H1 (cell line): ENCODE measurements around the gene TMEM39B. TPM values are rescaled to one million over a fixed set of nuclear protein-coding genes. Genes with fewer than 3 reads are reported as not detected.

Source experiments
- CTCF ChIA-PET: fragments of 300-600 bp; sonication (Branson Sonifier 250); formaldehyde crosslinking; loops from one replicate; lab custom pipeline; 2021; ENCODE audit not compliant: partially characterized antibody; lab: Charles Lee
- POLR2A ChIA-PET: fragments of 300-600 bp; sonication (Branson Sonifier 250); formaldehyde crosslinking; loops from one replicate; lab custom pipeline; 2021; ENCODE audit warnings: inconsistent platforms; ENCODE audit not compliant: partially characterized antibody; lab: Charles Lee
- DNase-seq, 2 experiments: peaks; one replicate each; pipeline versions ENCODE4 v3.0.0 to v3.0.0-alpha.2; 2010 to 2022; ENCODE audit warnings: low spot score in 2 of 2, low read depth in 1 of 2, mixed read lengths in 1 of 2
- FAIRE-seq: peaks from 2 replicates; lab custom pipeline; 2011; peaks lifted over from hg19 to GRCh38; lab: Jason Lieb, UNC
- H2AFZ ChIP-seq: 2 replicates; pipeline ENCODE4 v1.8.1; 2012; ENCODE audit warnings: low read length, inconsistent platforms
- H2AK5ac ChIP-seq: 2 replicates; pipeline ENCODE4 v1.6.1; 2013; ENCODE audit warnings: low read depth, low read length
- H2BK120ac ChIP-seq: replicated peaks from 2 replicates; pipeline ENCODE3; 2013; ENCODE audit warnings: low read depth, low read length, inconsistent platforms
- H2BK12ac ChIP-seq: 2 replicates; pipeline ENCODE4 v1.6.1; 2013; ENCODE audit warnings: low read depth, low read length
- H2BK15ac ChIP-seq: 2 replicates; pipeline ENCODE4 v1.6.1; 2013; ENCODE audit warnings: low read length
- H2BK20ac ChIP-seq: 2 replicates; pipeline ENCODE4 v1.6.1; 2013; ENCODE audit warnings: low read length
- H2BK5ac ChIP-seq: 2 replicates; pipeline ENCODE4 v1.6.1; 2013; ENCODE audit warnings: low read depth, low read length
- H3K14ac ChIP-seq: 2 replicates; pipeline ENCODE4 v1.6.1; 2013; ENCODE audit warnings: inconsistent platforms; ENCODE audit not compliant: insufficient read length
- H3K18ac ChIP-seq: 2 replicates; pipeline ENCODE4 v1.6.1; 2013; ENCODE audit warnings: low read length; ENCODE audit errors: extremely low read depth
- H3K23ac ChIP-seq: 2 replicates; pipeline ENCODE4 v1.6.1; 2013; ENCODE audit warnings: inconsistent platforms; ENCODE audit not compliant: insufficient read length
- H3K23me2 ChIP-seq: 2 replicates; pipeline ENCODE4 v1.6.1; 2013; ENCODE audit warnings: low read depth, low read length
- H3K27ac ChIP-seq: 2 replicates; pipeline ENCODE4 v1.6.1; 2011; ENCODE audit warnings: low read depth, low read length, inconsistent platforms
- H3K27me3 ChIP-seq, 4 experiments: replicated peaks in 1 of 4; 1 replicate in 1 of 4; 2 replicates in 3 of 4; pipeline versions ENCODE4 v1.6.1 to v1.8.1; 2011 to 2013; ENCODE audit warnings: low read length in 3 of 4, mild to moderate bottlenecking in 3 of 4, inconsistent platforms in 2 of 4, mixed read lengths in 2 of 4, moderate library complexity in 1 of 4; ENCODE audit not compliant: control insufficient read depth in 3 of 4, insufficient read depth in 3 of 4; ENCODE audit errors: extremely low read depth in 1 of 4
- H3K36me3 ChIP-seq, 4 experiments: 2 replicates each; pipeline versions ENCODE4 v1.6.1 to v1.8.1; 2011 to 2013; ENCODE audit warnings: mild to moderate bottlenecking in 4 of 4, low read length in 3 of 4, moderate library complexity in 2 of 4, control low read depth in 1 of 4, inconsistent platforms in 1 of 4; ENCODE audit not compliant: insufficient read depth in 4 of 4, control insufficient read depth in 2 of 4
- H3K4ac ChIP-seq: replicated peaks from 2 replicates; pipeline ENCODE3; 2013; ENCODE audit warnings: low read length, low read depth, mixed read lengths, inconsistent platforms; ENCODE audit not compliant: insufficient read length
- H3K4me1 ChIP-seq, 4 experiments: replicated peaks in 1 of 4; 1 replicate in 1 of 4; 2 replicates in 3 of 4; pipeline versions ENCODE4 v1.6.1 to v1.8.1; 2011 to 2013; ENCODE audit warnings: low read length in 3 of 4, inconsistent platforms in 2 of 4, mixed read lengths in 1 of 4; ENCODE audit not compliant: insufficient read depth in 4 of 4, control insufficient read depth in 3 of 4
- H3K4me2 ChIP-seq, 2 experiments: 2 replicates each; pipeline versions ENCODE4 v1.6.1 to v1.8.1; 2011 to 2013; ENCODE audit warnings: low read depth in 2 of 2, low read length in 2 of 2, control low read depth in 1 of 2, inconsistent platforms in 1 of 2, mild to moderate bottlenecking in 1 of 2; ENCODE audit not compliant: insufficient read depth in 1 of 2
- H3K4me3 ChIP-seq, 4 experiments: fragments of 200-600, 300-600 bp in 1 of 4; sonication (generic), shearing (Covaris generic), sonication (Bioruptor Twin) in 1 of 4; 2 replicates each; pipeline versions ENCODE4 v1.5.1 to v1.8.1; 2011 to 2016; ENCODE audit warnings: low read length in 4 of 4, low read depth in 3 of 4, control low read depth in 2 of 4, inconsistent platforms in 2 of 4, mild to moderate bottlenecking in 2 of 4, mixed read lengths in 1 of 4, moderate library complexity in 1 of 4; ENCODE audit not compliant: insufficient read depth in 2 of 4; ENCODE audit errors: extremely low read depth in 1 of 4
- H3K56ac ChIP-seq: replicated peaks from 2 replicates; pipeline ENCODE3; 2013; ENCODE audit warnings: low read depth, mild to moderate bottlenecking, mixed read lengths, low read length, inconsistent platforms; ENCODE audit not compliant: insufficient read length
- H3K79me1 ChIP-seq: 2 replicates; pipeline ENCODE4 v1.6.1; 2013; ENCODE audit warnings: low read depth, low read length, control low read depth
- H3K79me2 ChIP-seq, 2 experiments: 2 replicates each; pipeline versions ENCODE4 v1.6.1 to v1.8.1; 2012 to 2013; ENCODE audit warnings: low read length in 2 of 2, mild to moderate bottlenecking in 2 of 2, inconsistent platforms in 1 of 2; ENCODE audit not compliant: insufficient read depth in 2 of 2, control insufficient read depth in 1 of 2
- H3K9ac ChIP-seq, 4 experiments: replicated peaks in 1 of 4; 1 replicate in 1 of 4; 2 replicates in 3 of 4; pipeline versions ENCODE4 v1.6.1 to v1.8.1; 2011 to 2013; ENCODE audit warnings: low read depth in 3 of 4, low read length in 3 of 4, control low read depth in 2 of 4, mild to moderate bottlenecking in 2 of 4, moderate library complexity in 2 of 4, inconsistent platforms in 1 of 4; ENCODE audit errors: extremely low read depth in 1 of 4
- H3K9me3 ChIP-seq, 2 experiments: 2 replicates each; pipeline versions ENCODE4 v1.6.1 to v1.8.1; 2012 to 2013; ENCODE audit warnings: mild to moderate bottlenecking in 2 of 2, moderate library complexity in 2 of 2, control low read depth in 1 of 2, inconsistent platforms in 1 of 2, low read depth in 1 of 2, low read length in 1 of 2, mixed read lengths in 1 of 2; ENCODE audit not compliant: insufficient read depth in 2 of 2
- H4K20me1 ChIP-seq, 2 experiments: replicated peaks in 1 of 2; 2 replicates each; pipeline versions ENCODE3 to v1.8.1; 2011 to 2013; ENCODE audit warnings: inconsistent platforms in 2 of 2, low read length in 2 of 2, mild to moderate bottlenecking in 1 of 2; ENCODE audit not compliant: insufficient read depth in 2 of 2, control insufficient read depth in 1 of 2
- H4K5ac ChIP-seq: 2 replicates; pipeline ENCODE4 v1.6.1; 2013; ENCODE audit warnings: low read length, low read depth, mixed read lengths, inconsistent platforms; ENCODE audit not compliant: insufficient read length
- H4K8ac ChIP-seq: 2 replicates; pipeline ENCODE4 v1.8.0; 2013; ENCODE audit warnings: mild to moderate bottlenecking, moderate library complexity, low read length, inconsistent platforms; ENCODE audit not compliant: insufficient read depth; ENCODE audit errors: extremely low read depth
- H4K91ac ChIP-seq: replicated peaks from 2 replicates; pipeline ENCODE3; 2013; ENCODE audit warnings: low read length, mixed read lengths, inconsistent platforms; ENCODE audit not compliant: insufficient read length
- ATF3 ChIP-seq: IDR thresholded peaks from 2 replicates; pipeline ENCODE4 v1.6.1; 2011; ENCODE audit warnings: low read depth, mild to moderate bottlenecking, low read length; ENCODE audit not compliant: insufficient read depth
- CBX8 ChIP-seq: fragments of 300-800, 300-1000 bp; sonication (generic); IDR thresholded peaks from 2 replicates; pipeline ENCODE4 v1.7.1; 2016; ENCODE audit warnings: low read depth, low read length, borderline replicate concordance
- GABPA ChIP-seq: IDR thresholded peaks from 2 replicates; pipeline ENCODE4 v1.6.1; 2011; ENCODE audit warnings: mild to moderate bottlenecking, low read length, moderate library complexity, borderline replicate concordance; ENCODE audit not compliant: insufficient read depth
- MAX ChIP-seq: IDR thresholded peaks from 2 replicates; pipeline ENCODE4 v1.6.1; 2012; ENCODE audit warnings: inconsistent platforms
- RAD21 ChIP-seq, 2 experiments: IDR thresholded peaks in 1 of 2; conservative IDR thresholded peaks in 1 of 2; 2 replicates each; pipeline ENCODE4 v1.6.1; 2011; ENCODE audit warnings: low read depth in 2 of 2, low read length in 2 of 2, improper control_type of control experiment in 1 of 2, inconsistent platforms in 1 of 2, mild to moderate bottlenecking in 1 of 2, moderate library complexity in 1 of 2
- SIN3A ChIP-seq, 2 experiments: IDR thresholded peaks in 1 of 2; conservative IDR thresholded peaks in 1 of 2; 2 replicates each; pipeline ENCODE4 v1.6.1; 2011 to 2012; ENCODE audit warnings: low read length in 2 of 2, improper control_type of control experiment in 1 of 2, low read depth in 1 of 2, mild to moderate bottlenecking in 1 of 2
- SRF ChIP-seq: IDR thresholded peaks from 2 replicates; pipeline ENCODE4 v1.6.1; 2011; ENCODE audit warnings: mild to moderate bottlenecking, low read depth, low read length, moderate library complexity
- ZNF274 ChIP-seq: IDR thresholded peaks from 2 replicates; pipeline ENCODE4 v1.7.0; 2012; ENCODE audit warnings: low read length, borderline replicate concordance; ENCODE audit errors: extremely low read depth
- WGBS, 2 experiments: shearing (Covaris generic) in 1 of 2; methylation state at CpG; one replicate each; pipeline versions ENCODE4 v1.1.6 to v1.1.7; 2013 to 2015; ENCODE audit warnings: low lambda C conversion rate in 2 of 2, mixed read lengths in 2 of 2, inconsistent platforms in 1 of 2, low coverage in 1 of 2, missing lambda C conversion rate in 1 of 2; ENCODE audit not compliant: insufficient replicate concordance in 2 of 2, insufficient coverage in 1 of 2, insufficient read length in 1 of 2; ENCODE audit errors: extremely low coverage in 1 of 2, missing lambda C conversion rate in 1 of 2; 5-methylcytosine and 5-hydroxymethylcytosine counted together
- polyA plus RNA-seq, 7 experiments: library from polyadenylated mRNA; depleted of rRNA in 3 of 7; stranded (reverse) in 5 of 7; unstranded in 2 of 7; fragments of >200 nt in 5 of 7; fragments of 200-250 nt in 2 of 7; gene quantifications; 1 replicate in 5 of 7; 2 replicates in 1 of 7; 4 replicates in 1 of 7; pipeline versions ENCODE4 v1.2.1 to v1.2.3, GENCODE V29; 2011 to 2013; ENCODE audit warnings: missing spikeins in 2 of 7, mixed read lengths in 2 of 7
- total RNA-seq: library from RNA; stranded (reverse); fragmentation: NEBNext Ultra II Directional; extraction: Animal tissue kit (Norgen Biotek cat#: 25700); gene quantifications from 2 replicates; pipeline ENCODE4 v1.2.1, GENCODE V29; 2021

The TMEM39B gene
- total and polyA plus RNA-seq, 2 of the 8 experiments (the other 6 are each of a cell fraction or from before 2014, with no cell fraction given) = 25.3 to 32.7 TPM

- Histone ChIP-seq H4K5ac (no peak overlapping the region), H3K18ac (no peak overlapping the region), H2BK12ac (no peak overlapping the region), H2BK120ac (no peak overlapping the region), H3K27ac (no peak overlapping the region), H2BK20ac (no peak overlapping the region), H3K4ac (no peak overlapping the region), H3K56ac (no peak overlapping the region), H2AFZ (no peak overlapping the region), H4K20me1 (peaks cover 2 to 6% of the 10 kb centered on the region in 2 experiments), H3K4me2 (no peak overlapping the region), H3K79me1 (no peaks in the 10 kb centered on the region; the same call in none of the 2 replicates), H2AK5ac (no peak overlapping the region), H3K27me3 (no peaks in the 10 kb centered on the region), H3K36me3 (no peaks in the 10 kb centered on the region), H4K8ac (no peak overlapping the region), H3K23me2 (no peaks in the 10 kb centered on the region), H2BK15ac (no peak overlapping the region), H3K4me1 (no peaks in the 10 kb centered on the region), H3K9me3 (no peaks in the 10 kb centered on the region), H4K91ac (no peak overlapping the region), H3K9ac (no peak overlapping the region), H3K14ac (no peak overlapping the region), H3K23ac (no peak overlapping the region), H2BK5ac (no peak overlapping the region), H3K79me2 (peaks cover 0 to 51% of the 10 kb centered on the region in 2 experiments; a peak in 2 of 4 replicates), H3K4me3 (no peak overlapping the region)
- POLR2A ChIA-PET = no interaction called here
- TF ChIP-seq RAD21 (IDR thresholded peaks at IDR 0.05 in 1 of 2, conservative IDR thresholded peaks at IDR 0.05 in 1 of 2; ENCODE audit: low read depth in 2 of 2, low read length in 2 of 2) (no peak), MAX (no peak), SRF (no peak), SIN3A (conservative IDR thresholded peaks at IDR 0.05 in 1 of 2, IDR thresholded peaks at IDR 0.05 in 1 of 2; ENCODE audit: low read depth in 1 of 2, low read length in 2 of 2) (no peak), ATF3 (no peak), CBX8 (no peak), GABPA (no peak), ZNF274 (no peak)
- WGBS, 2 experiments = 93% methylated on average over 5 of the region's 5 CpGs; no CpG with 5 or more reads in 1 of the 2 experiments
- CTCF ChIA-PET = no interaction called here
- DNase-seq (no peak), FAIRE-seq (no peak)
Measured at GRCh38 chr1:32137111-32137510, 64.4 kb downstream of the TMEM39B start.
